Stimulated activated effector memory CD8-positive, alpha-beta T cell treated with anti-CD3 and anti-CD28 coated beads, Interleukin-12 subunit alpha, Interleukin-12 subunit beta, amount 100 ng/mL, for 72 hours (primary cell): ENCODE measurements around the gene ACTG2.
A peak's percentile ranks its signal among the peaks of the same experiment; 100 is the strongest.

Experiments used
- ATAC-seq: fragments of 150-1000 bp; cut with Tn5 transposase; 2 replicates; pipeline ENCODE4 v1.10.0; 2021
- DNase-seq, 2 donors: peaks; one replicate each; pipeline ENCODE4 v3.0.0; 2021 to 2022; ENCODE audit warnings: low spot score in 2 of 2
- H3K27ac Mint-ChIP-seq: one replicate; pipeline ENCODE4 v1.8.0; 2022; ENCODE audit warnings: mild to moderate bottlenecking, mixed read lengths
- H3K36me3 Mint-ChIP-seq: one replicate; pipeline ENCODE4 v1.8.0; 2022; ENCODE audit warnings: mild to moderate bottlenecking, mixed read lengths
- H3K4me1 Mint-ChIP-seq: one replicate; pipeline ENCODE4 v1.8.0; 2022; ENCODE audit warnings: mixed read lengths
- H3K4me3 Mint-ChIP-seq: one replicate; pipeline ENCODE4 v1.8.0; 2022; ENCODE audit warnings: mild to moderate bottlenecking, mixed read lengths
- H3K9me3 Mint-ChIP-seq: one replicate; pipeline ENCODE4 v1.8.0; 2022; ENCODE audit warnings: mixed read lengths

Gene ACTG2

DNA sequence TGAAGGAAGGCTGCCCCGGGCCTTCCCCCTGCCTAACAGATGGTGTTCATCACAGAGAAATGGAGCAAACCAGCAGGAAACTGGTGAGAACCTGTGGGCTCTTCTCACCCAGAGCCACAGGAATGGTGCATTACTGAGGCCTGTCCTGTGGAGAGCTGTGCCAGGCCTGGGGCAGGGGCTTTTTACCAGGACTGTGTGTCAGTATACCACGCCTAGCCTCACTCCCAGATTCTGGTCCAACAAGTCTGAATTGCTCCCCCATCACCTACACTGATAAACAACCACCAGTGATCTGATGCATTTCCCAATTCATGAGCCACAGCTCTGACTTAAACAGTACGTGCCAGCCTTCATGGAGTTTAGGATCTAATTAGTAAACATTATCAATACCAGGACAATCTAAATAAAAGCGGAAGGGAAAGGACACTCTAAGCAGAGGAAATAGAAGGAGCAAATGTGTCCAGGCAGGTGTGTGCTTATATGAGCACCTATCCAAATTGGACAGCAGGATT is 24.9 kb downstream of the ACTG2 start:
- H3K36me3 Mint-ChIP-seq = no peaks in the 10 kb centered on the region
- no peaks in the 10 kb centered on the region for H3K4me1 Mint-ChIP-seq
- no peak overlapping the region for H3K4me3 Mint-ChIP-seq
- no peaks in the 10 kb centered on the region for H3K9me3 Mint-ChIP-seq
- DNase-seq (no peak), ATAC-seq (peak; percentile 8)
- H3K27ac Mint-ChIP-seq = no peak overlapping the region

DNA sequence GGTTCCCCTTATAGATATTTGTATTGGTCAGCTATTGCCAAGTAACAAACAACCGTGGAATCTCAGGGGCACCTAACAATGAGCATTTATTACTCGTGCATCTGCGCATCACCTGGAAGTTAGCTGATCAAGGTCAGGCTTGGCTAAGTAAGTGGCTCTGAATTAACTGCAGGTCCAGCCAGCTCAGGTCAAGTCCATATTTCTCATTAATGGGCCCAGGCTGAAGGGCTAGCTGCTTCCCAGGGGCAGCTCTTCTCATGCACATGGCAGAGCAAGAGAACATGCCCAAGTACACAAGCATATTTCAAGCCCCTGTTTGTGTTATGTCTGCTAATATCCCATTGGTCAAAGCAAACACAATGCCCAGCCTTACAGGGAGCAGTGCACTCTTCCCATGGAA is 26.0 kb downstream of the ACTG2 start:
- Mint-ChIP-seq H3K36me3 (peaks cover 6% of the 10 kb centered on the region), H3K9me3 (no peaks in the 10 kb centered on the region), H3K4me3 (no peak overlapping the region), H3K4me1 (no peaks in the 10 kb centered on the region), H3K27ac (no peak overlapping the region)
- no peak for DNase-seq
- ATAC-seq = no peak

DNA sequence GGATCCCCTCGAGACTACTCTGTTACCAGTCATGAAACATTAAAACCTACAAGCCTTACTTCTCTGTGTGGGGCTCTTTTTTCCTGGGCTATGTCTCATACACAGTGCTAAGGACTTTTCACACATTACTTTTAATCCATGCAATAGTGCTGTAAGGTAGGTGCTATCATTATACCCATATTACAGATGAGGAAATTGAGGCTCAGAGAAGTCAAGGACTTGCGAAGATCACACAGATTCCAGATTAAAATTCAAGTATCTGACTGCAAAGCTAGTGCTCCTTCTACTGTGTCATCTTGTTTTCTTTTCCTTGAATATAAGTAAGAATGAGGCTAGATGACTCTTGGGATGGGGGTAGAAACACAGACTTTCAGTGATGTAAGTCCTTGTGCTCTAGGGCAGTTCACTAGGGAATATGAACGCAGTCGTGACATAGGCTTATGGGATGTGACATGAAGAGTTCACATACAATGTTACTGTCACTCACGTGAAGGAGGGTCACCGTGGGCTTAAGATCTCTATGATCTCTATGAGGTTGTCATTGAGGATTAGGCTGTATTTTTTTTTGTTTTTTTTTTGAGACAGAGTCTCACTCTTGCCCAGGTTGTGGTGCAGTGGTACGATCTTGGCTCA is 26.9 kb downstream of the ACTG2 start:
- H3K9me3 Mint-ChIP-seq = no peaks in the 10 kb centered on the region
- peaks cover 6% of the 10 kb centered on the region for H3K36me3 Mint-ChIP-seq
- DNase-seq (no peak), ATAC-seq (no peak)
- no peak overlapping the region for H3K4me3 Mint-ChIP-seq
- H3K27ac Mint-ChIP-seq = peak overlapping the region; percentile 48
- H3K4me1 Mint-ChIP-seq = no peaks in the 10 kb centered on the region

DNA sequence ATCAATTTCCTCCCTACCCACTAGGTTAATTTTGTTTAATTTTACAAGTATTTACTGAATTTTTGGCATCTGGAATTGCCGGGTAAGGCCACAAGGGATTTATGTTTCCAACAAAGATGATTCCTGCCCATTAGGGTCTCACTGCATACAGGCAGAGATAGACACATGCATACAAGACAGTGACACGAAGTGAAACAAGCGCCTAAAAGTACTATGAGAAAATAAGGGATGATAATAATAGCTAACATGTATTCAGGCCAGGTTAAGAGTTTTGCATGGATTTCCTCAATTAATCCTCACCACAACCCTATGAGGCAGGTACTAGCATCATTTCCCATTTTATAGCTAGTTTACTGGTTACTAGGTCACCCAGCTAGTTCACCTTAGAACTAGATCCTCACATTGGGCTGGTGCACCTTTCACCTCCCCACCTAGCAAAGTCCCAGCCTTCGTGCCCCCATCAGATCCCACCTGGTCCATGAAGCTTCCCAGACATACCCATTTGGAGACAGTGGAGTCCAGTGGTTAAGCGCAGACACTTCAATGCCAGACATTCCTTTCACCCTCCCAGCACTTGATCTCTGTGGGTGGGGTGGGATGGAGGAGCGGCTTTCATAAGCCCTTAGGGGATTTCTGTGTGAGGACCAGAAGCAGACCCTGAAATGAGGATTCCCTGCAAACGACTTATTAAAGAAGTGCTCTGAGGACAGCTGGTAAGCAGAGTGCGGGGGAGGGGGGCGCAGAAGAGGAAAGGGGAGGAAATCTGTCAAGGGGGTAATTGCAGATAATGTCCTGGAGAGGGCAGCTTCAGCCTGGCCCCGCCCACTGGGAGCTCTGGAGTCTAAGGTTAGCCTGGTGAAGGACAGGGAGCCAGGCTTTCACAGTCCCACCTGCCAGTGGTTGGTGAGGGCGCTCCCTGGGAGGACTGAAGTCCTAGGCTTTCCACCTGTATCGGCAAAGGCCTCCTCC is 28.1 kb downstream of the ACTG2 start:
- DNase-seq = no peak
- H3K27ac Mint-ChIP-seq = no peak overlapping the region

DNA sequence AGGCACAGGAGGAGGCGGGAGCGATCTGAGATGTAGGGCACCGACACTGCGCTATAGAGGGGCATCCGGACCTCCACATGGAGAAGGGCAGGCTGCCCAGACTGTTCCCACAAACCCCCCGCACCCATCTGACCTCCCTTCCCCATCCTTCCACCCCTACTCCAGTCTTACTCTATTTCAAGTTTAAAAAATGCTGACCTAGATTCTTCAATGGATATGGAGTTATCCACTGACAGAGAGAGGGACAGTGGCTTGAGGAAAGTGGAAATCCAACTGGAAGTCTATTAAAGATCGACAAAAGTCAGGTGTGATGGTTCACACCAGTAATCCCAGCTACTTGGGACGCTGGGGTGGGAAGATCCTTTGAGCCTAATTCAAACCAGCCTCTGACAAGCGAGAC is 28.8 kb downstream of the ACTG2 start:
- H3K9me3 Mint-ChIP-seq = no peaks in the 10 kb centered on the region
- ATAC-seq (no peak), DNase-seq (no peak)
- no peak overlapping the region for H3K4me3 Mint-ChIP-seq
- no peaks in the 10 kb centered on the region for H3K4me1 Mint-ChIP-seq
- peaks cover 9% of the 10 kb centered on the region for H3K36me3 Mint-ChIP-seq
- no peak overlapping the region for H3K27ac Mint-ChIP-seq

More for the DNA sequence above, 28.1 kb downstream of the ACTG2 start:
- Mint-ChIP-seq H3K4me3 (no peak overlapping the region), H3K36me3 (peaks cover 6% of the 10 kb centered on the region), H3K9me3 (no peaks in the 10 kb centered on the region), H3K4me1 (no peaks in the 10 kb centered on the region)
- ATAC-seq = peak; percentile 63

DNA sequence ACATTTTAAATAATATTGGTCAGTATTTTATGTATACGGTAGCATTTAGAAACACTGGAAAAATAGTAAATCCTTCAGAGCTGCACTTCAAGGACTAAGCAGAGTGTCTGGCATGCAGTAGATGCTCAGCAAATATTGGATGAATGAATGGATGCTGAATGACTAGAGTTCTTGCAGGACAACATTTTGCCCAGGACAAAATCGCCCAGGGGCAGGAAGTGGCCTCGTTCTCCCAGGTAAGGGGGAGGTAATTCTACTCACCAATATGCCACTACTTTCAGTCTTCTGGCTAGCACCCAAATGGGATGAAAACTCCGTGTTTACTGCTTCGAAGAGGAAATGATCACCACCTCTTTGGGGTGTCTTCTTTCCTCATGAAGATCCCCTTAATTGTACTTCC is 29.9 kb downstream of the ACTG2 start:
- Mint-ChIP-seq H3K9me3 (no peaks in the 10 kb centered on the region), H3K4me3 (no peak overlapping the region), H3K27ac (peak overlapping the region; percentile 26), H3K4me1 (peaks cover 1% of the 10 kb centered on the region), H3K36me3 (peaks cover 12% of the 10 kb centered on the region)
- no peak for DNase-seq
- ATAC-seq = no peak

DNA sequence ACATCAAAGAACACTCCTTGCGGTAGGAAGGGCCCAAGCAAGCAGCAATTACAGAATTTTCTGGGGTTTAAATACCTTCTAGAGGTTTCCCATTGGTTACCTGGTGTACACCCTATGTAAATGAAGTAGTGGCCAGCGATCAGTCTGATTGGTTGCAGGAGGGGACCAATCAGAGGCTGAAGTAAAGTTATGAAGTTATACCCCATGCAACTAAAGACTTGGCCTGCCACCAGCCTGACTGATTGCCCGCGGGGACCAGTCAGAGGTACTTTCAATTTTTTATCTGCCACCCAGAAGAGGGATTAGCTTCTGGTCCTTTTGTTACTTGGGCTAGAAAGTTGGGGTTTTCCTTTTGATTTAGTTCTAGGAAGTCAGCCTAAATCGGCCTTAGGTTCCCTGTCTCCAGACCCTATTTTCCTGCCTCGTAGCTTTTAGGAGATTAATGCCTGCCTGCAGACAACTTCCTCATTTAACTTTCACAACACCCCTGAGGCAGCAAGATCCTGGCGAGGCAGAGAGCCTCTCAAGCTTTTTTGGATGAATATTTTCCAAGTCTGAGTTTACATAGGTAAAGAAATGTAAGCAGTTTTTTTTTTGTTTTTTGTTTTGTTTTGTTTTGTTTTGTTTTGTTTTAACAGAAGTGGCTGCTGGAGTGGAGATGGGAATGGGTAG is 32.4 kb downstream of the ACTG2 start:
- H3K27ac Mint-ChIP-seq = no peak overlapping the region
- ATAC-seq = no peak
- peaks cover 26% of the 10 kb centered on the region for H3K4me1 Mint-ChIP-seq
- H3K4me3 Mint-ChIP-seq = no peak overlapping the region
- H3K9me3 Mint-ChIP-seq = no peaks in the 10 kb centered on the region
- no peak for DNase-seq
- H3K36me3 Mint-ChIP-seq = peaks cover 16% of the 10 kb centered on the region

DNA sequence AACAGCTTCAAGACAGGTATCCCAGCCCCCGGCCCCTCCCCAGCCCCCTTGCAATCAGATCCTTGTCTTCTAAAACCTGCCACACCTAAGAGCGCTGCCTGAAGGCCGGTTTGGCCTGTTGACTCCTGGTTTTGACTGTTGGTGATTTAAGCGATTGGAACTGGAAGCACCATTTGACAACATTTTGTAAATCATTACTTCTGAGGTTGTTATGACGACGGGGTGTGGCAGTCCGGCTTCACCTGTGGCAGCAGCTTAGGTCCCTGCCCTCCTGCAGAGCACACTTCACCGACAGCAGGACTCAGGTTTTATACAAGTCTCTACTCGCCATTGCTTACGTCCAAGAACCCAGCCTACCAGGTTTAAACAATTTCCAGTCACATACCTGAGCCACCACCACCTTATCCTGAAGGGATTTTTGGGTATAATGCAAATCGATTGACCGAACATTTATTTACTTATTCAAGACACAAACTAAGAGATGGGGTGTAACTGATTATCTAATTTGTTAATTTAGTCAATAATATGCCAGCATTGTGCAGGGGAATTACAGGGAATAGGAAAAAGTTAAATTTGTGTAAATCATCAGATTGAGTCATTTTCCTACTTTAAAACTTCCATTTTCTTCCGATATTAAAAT is 33.2 kb downstream of the ACTG2 start:
- no peak for DNase-seq
- ATAC-seq = no peak
- Mint-ChIP-seq H3K36me3 (peaks cover 24% of the 10 kb centered on the region), H3K27ac (peak overlapping the region; percentile 93), H3K9me3 (no peaks in the 10 kb centered on the region), H3K4me1 (peaks cover 33% of the 10 kb centered on the region), H3K4me3 (peak overlapping the region; percentile 85)

DNA sequence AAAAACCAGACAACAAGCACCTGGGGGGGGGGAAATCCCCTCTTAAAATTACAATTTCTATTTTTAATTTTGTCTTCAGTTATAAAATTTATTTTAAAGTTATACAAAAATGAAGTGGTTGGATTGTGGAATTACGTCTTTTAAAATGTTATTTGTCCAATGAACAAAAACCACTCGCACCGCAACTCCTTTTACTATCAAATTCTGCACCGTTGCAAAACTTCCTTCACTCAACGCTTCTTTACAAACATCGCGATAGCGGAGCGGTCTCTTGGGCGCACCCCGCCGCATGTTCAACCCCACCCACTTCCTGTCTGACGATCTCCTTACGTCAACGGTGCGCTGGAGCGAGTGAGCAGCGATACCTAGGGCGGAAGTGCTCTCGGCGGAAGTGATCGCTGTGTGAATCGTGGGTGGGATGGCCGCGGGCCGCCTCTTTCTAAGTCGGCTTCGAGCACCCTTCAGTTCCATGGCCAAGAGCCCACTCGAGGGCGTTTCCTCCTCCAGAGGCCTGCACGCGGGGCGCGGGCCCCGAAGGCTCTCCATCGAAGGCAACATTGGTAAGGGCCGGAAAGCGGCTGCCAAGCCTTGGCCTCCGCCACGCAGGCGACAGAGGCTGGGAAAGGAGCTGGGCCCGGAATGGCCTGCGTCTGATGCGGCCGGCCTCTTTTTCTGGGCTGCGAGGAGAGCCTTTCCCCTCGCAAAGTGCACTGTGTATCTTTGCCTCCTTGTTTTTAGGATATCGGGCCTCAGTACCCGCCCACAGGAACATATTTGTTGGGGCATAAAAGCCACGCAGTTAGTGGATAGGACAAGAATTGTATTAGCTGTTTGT is 33.9 kb downstream of the ACTG2 start, which contains the start of gene DGUOK:
DGUOK (plus strand) TSS at position 388 of the 835 bp plus-strand sequence; CDS start at position 419, 31 bp downstream.
- Mint-ChIP-seq H3K36me3 (peaks cover 31% of the 10 kb centered on the region), H3K9me3 (no peaks in the 10 kb centered on the region), H3K4me3 (peak within 1 kb of the TSS; percentile 85), H3K4me1 (peaks cover 41% of the 10 kb centered on the region), H3K27ac (peak within 1 kb of the TSS; percentile 93)
- ATAC-seq (peak; percentile 100), DNase-seq (peak; percentile 81 to 95)

DNA sequence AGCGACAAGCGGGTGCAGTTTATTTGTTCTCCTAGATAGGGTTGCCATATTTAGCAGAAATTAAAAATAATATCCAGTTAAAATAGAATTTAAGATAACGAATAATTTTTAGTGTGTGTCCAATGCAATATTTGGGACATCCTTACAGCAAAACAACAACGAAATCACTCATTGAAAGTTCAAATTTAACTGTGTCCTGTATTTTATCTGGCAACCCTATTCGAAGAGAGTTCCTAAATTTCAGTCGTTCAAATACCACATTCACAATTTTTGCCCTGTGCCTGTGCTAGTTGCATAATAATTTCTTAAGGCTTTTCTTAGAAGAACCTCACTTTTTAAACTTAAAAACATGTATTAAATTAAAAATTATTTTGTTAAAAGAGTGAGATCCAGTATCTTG is 34.5 kb downstream of the ACTG2 start:
- no peak for DNase-seq
- H3K27ac Mint-ChIP-seq = peak overlapping the region; percentile 93
- H3K4me3 Mint-ChIP-seq = peak overlapping the region; percentile 85
- H3K9me3 Mint-ChIP-seq = no peaks in the 10 kb centered on the region
- ATAC-seq = no peak
- peaks cover 47% of the 10 kb centered on the region for H3K4me1 Mint-ChIP-seq
- H3K36me3 Mint-ChIP-seq = peaks cover 33% of the 10 kb centered on the region

DNA sequence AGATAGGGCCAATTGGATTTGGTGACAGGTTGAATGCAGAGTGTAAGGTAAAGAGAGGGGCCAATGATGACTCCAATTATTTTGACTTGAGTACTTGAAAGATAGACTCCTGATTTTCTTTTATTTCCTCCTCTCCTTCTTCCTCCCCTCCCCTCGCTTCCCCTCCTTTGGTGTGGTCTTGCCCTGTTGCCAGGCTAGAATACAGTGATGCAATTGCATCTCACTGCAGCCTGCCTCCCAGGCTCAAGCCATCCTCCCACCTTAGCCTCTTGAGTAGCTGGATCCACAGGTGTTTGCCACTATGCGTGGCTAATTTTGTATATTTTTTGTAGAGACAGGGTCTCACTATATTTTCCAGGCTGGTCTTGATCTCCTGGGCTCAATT is 36.1 kb downstream of the ACTG2 start:
- no peak for DNase-seq
- H3K4me3 Mint-ChIP-seq = peak overlapping the region; percentile 85
- H3K36me3 Mint-ChIP-seq = peaks cover 44% of the 10 kb centered on the region
- ATAC-seq = no peak
- no peak overlapping the region for H3K27ac Mint-ChIP-seq
- H3K4me1 Mint-ChIP-seq = peaks cover 57% of the 10 kb centered on the region
- no peaks in the 10 kb centered on the region for H3K9me3 Mint-ChIP-seq

DNA sequence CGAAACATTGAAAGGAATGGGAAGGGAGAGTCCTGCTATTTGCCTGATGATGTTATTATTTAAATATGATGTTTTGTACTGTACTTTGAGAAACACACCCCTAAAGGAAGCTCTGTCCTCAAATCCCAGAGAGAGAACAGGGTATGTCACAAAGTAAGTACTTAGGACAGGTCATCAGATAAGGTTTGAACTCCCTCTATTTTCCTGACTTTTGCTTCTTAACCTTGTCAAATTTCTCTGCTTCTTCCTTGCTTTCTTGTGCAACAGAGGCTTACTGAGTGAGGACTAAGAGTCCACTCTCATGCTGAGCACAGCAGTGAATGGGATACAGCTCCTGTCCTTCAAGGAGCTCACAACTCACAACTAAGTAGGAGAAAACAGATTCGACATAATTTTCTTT is 37.6 kb downstream of the ACTG2 start:
- Mint-ChIP-seq H3K27ac (no peak overlapping the region), H3K4me1 (peaks cover 57% of the 10 kb centered on the region), H3K9me3 (no peaks in the 10 kb centered on the region), H3K36me3 (peaks cover 56% of the 10 kb centered on the region), H3K4me3 (no peak overlapping the region)
- DNase-seq (no peak), ATAC-seq (no peak)

DNA sequence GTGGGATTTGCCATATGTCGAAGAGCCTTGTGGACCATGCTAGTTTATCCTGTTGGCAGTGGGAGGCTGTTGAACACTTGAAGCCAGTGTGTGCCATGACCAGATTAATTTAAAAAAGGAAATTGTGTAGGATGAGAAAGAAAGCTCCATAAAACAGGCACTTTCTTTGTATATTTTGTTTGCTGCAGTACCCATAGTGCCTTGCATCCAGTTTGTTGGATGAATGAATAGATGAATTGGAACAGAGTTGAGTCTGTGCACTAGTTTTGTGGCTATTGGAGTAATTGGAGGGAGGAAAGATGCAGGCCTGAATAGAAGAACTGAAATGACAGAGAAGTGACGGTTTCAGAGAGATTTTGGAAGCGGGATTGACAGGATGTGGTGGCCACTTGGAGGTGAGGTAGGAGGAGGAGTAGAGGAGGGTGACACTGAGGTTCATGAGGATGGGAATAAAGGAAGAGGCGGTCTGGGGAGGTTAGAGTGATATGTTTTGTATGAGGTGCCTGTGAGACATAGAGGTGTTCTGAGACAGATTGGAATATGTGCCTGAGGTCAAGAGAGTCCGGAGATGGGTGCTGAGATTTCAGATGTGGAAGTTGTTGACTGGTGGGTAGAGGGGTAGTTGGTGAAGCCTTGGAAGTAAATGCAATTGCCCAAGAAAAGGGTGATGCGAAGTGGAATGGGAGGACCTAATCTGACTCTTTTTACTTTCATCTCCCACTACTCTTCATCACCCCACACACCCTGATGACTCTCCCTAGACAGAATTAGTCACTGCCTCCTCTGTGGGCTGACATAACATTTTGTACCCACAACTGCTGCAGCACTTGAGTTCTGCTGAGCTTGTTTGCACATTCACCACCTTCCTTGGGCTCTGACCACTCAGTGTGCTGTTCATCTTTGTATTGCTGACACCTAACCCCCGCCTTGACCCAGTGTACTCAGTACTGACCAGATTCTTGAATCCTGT is 39.0 kb downstream of the ACTG2 start:
- peaks cover 51% of the 10 kb centered on the region for H3K36me3 Mint-ChIP-seq
- ATAC-seq = peak; percentile 99
- no peaks in the 10 kb centered on the region for H3K9me3 Mint-ChIP-seq

More for the DNA sequence above, 39.0 kb downstream of the ACTG2 start:
- peak; percentile 24 to 68 for DNase-seq
- peaks cover 67% of the 10 kb centered on the region for H3K4me1 Mint-ChIP-seq
- H3K4me3 Mint-ChIP-seq = peak overlapping the region; percentile 50
- H3K27ac Mint-ChIP-seq = peak overlapping the region; percentile 33
